ENCODE results near the gene SLC9A6. TPM values are rescaled to one million over a fixed set of nuclear protein-coding genes. Genes with fewer than 3 reads are reported as not detected.

SLC9A6 gene
- total and polyA plus RNA-seq, 2 of the 8 experiments (the other 6 are each of a cell fraction or from before 2014, with no cell fraction given), result 8.0 to 14.1 TPM

DNA sequence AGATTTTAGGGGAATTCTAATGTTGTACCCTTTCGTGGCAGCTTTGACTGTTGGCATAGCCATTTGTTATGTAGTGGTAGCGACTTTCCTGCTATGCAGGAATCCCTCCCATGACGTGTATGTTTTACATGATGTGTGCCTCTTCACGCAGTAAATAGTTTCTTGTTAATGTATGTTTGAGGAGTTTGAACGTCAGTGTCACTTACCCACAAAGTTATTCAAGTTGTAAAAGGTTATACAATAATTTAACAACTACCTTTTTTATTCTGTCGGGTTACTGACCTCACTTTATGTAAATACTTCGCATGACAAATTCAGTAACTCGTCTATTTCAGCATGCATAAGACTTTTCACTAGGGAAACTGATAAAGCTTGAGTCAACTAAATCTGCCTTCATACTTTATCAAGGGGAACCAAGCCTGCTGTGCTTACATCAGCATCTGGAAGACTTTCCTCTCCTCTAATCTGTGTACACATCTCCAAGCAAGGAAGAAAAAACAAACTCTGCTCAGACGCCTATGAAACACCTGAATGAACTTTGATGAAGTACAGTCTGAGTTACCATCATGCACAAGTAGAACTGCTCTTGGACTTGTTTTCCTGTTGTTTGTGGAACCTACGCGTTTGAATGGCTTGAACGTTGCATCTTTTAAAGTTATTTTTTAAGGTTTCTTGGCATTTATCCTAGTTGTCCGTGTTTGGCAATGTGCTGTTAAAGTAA is 61.2 kb downstream of the SLC9A6 start (continued):
- TF ChIP-seq CHD2 (IDR thresholded peaks at IDR 0.05; ENCODE audit: low read length), result no peak
- TF ChIP-seq SP2 (IDR thresholded peaks at IDR 0.05; ENCODE audit: low read length), result no peak
- TF ChIP-seq MAFK (IDR thresholded peaks at IDR 0.05; ENCODE audit: low read depth, low read length), result no peak
- TF ChIP-seq KDM4A (IDR thresholded peaks at IDR 0.05; ENCODE audit: low read depth, low read length, severe bottlenecking), result no peak
- no peak for TF ChIP-seq ASH2L (IDR thresholded peaks at IDR 0.05; ENCODE audit: low read length)
- no peak for TF ChIP-seq TAF1 (IDR thresholded peaks at IDR 0.05; ENCODE audit: low read depth, low read length)
